ENCODE measurements around the gene ACTR3C. TPM values are rescaled to one million over a fixed set of nuclear protein-coding genes. Genes with fewer than 3 reads are reported as not detected.

The ACTR3C gene
- total and polyA plus RNA-seq, 2 of the 13 experiments (the other 11 are each of a cell fraction or from before 2014, with no cell fraction given), result 3.8 to 7.5 TPM

DNA sequence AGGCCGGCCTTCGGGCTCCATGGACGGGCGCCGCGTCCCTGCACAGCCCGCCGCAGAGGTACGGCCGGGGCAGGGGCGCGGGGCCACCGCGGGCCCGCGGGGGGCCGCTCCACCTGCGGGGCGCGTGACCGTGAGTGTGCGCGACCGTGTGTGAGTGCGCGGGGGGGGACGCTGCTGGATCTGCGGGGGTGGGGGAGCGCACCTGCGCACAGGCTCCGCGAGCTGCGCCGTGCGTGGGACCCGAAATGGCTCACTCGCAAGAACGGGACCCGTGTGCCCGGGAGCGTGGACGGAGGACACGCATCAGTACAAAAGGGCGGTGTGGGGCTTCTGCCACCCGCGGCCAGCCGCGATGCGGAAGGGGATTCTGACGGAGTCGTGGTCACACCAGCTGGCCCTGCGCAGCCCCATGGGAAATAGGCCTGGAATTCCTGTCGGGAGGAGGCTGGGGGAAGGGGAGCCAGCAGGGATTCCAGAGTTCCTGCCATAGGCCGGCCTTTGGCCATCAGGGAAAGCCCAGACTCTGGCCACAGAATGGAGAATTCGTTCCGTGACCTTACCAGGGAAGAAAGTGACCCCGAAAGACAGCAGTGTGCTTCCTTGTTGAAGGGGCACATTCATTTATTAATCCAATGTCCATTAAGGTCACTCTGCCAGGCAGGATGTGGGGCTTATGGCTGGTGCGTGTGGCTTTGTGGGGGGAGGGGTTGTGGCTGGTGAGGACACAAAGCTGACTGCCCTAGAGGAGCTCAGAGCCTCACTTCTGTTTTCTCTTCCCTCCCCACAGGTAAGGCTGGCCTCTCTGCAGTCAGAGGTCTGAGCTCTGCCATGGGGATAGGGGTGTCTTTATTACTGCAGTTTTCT is 45.8 kb upstream of the ACTR3C start (continued):
- TF ChIP-seq ATF2 (CRISPR knock-in tag; IDR thresholded peaks at IDR 0.05) (no peak), SP140L (CRISPR knock-in tag; IDR thresholded peaks at IDR 0.05; ENCODE audit: borderline replicate concordance) (no peak), ZNF282 (IDR thresholded peaks at IDR 0.05; ENCODE audit: partially characterized antibody) (no peak), ZBTB34 (CRISPR knock-in tag; IDR thresholded peaks at IDR 0.05) (no peak), SIN3A (IDR thresholded peaks at IDR 0.05; ENCODE audit: borderline replicate concordance, low read depth, low read length) (no peak; the same call in 1 of the 2 replicates), ZNF256 (CRISPR knock-in tag; conservative IDR thresholded peaks at IDR 0.05) (no peak), NKX3-1 (CRISPR knock-in tag; IDR thresholded peaks at IDR 0.05) (no peak), ZFP36 (IDR thresholded peaks at IDR 0.05; ENCODE audit: borderline replicate concordance, low read depth, low read length, partially characterized antibody) (no peak)
- TF ChIP-seq, protein P1, sequence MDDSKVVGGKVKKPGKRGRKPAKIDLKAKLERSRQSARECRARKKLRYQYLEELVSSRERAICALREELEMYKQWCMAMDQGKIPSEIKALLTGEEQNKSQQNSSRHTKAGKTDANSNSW (CRISPR knock-in tag; IDR thresholded peaks at IDR 0.05; ENCODE audit: borderline replicate concordance), result no peak
- TF ChIP-seq, protein P2, sequence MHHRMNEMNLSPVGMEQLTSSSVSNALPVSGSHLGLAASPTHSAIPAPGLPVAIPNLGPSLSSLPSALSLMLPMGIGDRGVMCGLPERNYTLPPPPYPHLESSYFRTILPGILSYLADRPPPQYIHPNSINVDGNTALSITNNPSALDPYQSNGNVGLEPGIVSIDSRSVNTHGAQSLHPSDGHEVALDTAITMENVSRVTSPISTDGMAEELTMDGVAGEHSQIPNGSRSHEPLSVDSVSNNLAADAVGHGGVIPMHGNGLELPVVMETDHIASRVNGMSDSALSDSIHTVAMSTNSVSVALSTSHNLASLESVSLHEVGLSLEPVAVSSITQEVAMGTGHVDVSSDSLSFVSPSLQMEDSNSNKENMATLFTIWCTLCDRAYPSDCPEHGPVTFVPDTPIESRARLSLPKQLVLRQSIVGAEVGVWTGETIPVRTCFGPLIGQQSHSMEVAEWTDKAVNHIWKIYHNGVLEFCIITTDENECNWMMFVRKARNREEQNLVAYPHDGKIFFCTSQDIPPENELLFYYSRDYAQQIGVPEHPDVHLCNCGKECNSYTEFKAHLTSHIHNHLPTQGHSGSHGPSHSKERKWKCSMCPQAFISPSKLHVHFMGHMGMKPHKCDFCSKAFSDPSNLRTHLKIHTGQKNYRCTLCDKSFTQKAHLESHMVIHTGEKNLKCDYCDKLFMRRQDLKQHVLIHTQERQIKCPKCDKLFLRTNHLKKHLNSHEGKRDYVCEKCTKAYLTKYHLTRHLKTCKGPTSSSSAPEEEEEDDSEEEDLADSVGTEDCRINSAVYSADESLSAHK (CRISPR knock-in tag; IDR thresholded peaks at IDR 0.05; ENCODE audit: borderline replicate concordance), result no peak
- TF ChIP-seq, protein P3, sequence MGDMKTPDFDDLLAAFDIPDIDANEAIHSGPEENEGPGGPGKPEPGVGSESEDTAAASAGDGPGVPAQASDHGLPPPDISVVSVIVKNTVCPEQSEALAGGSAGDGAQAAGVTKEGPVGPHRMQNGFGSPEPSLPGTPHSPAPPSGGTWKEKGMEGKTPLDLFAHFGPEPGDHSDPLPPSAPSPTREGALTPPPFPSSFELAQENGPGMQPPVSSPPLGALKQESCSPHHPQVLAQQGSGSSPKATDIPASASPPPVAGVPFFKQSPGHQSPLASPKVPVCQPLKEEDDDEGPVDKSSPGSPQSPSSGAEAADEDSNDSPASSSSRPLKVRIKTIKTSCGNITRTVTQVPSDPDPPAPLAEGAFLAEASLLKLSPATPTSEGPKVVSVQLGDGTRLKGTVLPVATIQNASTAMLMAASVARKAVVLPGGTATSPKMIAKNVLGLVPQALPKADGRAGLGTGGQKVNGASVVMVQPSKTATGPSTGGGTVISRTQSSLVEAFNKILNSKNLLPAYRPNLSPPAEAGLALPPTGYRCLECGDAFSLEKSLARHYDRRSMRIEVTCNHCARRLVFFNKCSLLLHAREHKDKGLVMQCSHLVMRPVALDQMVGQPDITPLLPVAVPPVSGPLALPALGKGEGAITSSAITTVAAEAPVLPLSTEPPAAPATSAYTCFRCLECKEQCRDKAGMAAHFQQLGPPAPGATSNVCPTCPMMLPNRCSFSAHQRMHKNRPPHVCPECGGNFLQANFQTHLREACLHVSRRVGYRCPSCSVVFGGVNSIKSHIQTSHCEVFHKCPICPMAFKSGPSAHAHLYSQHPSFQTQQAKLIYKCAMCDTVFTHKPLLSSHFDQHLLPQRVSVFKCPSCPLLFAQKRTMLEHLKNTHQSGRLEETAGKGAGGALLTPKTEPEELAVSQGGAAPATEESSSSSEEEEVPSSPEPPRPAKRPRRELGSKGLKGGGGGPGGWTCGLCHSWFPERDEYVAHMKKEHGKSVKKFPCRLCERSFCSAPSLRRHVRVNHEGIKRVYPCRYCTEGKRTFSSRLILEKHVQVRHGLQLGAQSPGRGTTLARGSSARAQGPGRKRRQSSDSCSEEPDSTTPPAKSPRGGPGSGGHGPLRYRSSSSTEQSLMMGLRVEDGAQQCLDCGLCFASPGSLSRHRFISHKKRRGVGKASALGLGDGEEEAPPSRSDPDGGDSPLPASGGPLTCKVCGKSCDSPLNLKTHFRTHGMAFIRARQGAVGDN (CRISPR knock-in tag; IDR thresholded peaks at IDR 0.05), result no peak
- TF ChIP-seq, protein P4, sequence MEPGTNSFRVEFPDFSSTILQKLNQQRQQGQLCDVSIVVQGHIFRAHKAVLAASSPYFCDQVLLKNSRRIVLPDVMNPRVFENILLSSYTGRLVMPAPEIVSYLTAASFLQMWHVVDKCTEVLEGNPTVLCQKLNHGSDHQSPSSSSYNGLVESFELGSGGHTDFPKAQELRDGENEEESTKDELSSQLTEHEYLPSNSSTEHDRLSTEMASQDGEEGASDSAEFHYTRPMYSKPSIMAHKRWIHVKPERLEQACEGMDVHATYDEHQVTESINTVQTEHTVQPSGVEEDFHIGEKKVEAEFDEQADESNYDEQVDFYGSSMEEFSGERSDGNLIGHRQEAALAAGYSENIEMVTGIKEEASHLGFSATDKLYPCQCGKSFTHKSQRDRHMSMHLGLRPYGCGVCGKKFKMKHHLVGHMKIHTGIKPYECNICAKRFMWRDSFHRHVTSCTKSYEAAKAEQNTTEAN (CRISPR knock-in tag; conservative IDR thresholded peaks at IDR 0.05), result no peak

All from HepG2 (cell line).